ENCODE measurements around the gene CLCN5. TPM values are rescaled to one million over a fixed set of nuclear protein-coding genes. Genes with fewer than 3 reads are reported as not detected.

The CLCN5 gene
- total RNA-seq, 4 donors from 2014 or later = 2.7 to 13.1 (median 6.8) TPM

DNA sequence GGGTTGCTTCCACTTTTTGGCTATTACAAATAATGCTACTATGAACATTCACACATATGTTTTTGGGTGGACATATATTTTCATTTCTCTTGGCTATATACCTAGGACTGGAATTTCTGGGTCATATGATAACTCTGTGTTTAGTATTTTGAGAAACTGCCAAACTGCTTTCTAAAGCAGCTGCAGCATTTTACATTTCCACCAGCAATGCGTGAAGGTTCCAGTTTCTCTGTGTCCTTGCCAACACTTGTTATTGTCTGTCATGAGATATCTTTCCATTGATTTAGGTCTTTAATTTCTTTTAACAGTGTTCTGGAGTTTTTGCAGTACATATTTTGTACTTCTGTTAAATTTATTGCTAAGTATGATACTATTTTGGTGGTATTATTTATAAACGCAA lies 48.3 kb downstream of the CLCN5 start:
- ATAC-seq (no peak), DNase-seq (no peak)
- no peak overlapping the region for H3K4me3 ChIP-seq
- TF ChIP-seq POLR2A (IDR thresholded peaks at IDR 0.05) = no peak
- TF ChIP-seq, protein P1, sequence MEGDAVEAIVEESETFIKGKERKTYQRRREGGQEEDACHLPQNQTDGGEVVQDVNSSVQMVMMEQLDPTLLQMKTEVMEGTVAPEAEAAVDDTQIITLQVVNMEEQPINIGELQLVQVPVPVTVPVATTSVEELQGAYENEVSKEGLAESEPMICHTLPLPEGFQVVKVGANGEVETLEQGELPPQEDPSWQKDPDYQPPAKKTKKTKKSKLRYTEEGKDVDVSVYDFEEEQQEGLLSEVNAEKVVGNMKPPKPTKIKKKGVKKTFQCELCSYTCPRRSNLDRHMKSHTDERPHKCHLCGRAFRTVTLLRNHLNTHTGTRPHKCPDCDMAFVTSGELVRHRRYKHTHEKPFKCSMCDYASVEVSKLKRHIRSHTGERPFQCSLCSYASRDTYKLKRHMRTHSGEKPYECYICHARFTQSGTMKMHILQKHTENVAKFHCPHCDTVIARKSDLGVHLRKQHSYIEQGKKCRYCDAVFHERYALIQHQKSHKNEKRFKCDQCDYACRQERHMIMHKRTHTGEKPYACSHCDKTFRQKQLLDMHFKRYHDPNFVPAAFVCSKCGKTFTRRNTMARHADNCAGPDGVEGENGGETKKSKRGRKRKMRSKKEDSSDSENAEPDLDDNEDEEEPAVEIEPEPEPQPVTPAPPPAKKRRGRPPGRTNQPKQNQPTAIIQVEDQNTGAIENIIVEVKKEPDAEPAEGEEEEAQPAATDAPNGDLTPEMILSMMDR (IDR thresholded peaks at IDR 0.05 in 4 of 5, conservative IDR thresholded peaks at IDR 0.05 in 1 of 5) = no peak
- H3K27ac ChIP-seq = no peak overlapping the region
- H3K36me3 ChIP-seq = no peaks in the 10 kb centered on the region
- H3K4me1 ChIP-seq = no peaks in the 10 kb centered on the region
- in situ Hi-C loops (cut with MboI; ENCODE audit: low sequenced_read_pairs in 4 of 4) (no loop called here), intact Hi-C loops (cut with DNase I; ENCODE audit: low total_unique reads) (no loop called here)
- H3K9me3 ChIP-seq = no peaks in the 10 kb centered on the region
- no peaks in the 10 kb centered on the region for H3K27me3 ChIP-seq

DNA sequence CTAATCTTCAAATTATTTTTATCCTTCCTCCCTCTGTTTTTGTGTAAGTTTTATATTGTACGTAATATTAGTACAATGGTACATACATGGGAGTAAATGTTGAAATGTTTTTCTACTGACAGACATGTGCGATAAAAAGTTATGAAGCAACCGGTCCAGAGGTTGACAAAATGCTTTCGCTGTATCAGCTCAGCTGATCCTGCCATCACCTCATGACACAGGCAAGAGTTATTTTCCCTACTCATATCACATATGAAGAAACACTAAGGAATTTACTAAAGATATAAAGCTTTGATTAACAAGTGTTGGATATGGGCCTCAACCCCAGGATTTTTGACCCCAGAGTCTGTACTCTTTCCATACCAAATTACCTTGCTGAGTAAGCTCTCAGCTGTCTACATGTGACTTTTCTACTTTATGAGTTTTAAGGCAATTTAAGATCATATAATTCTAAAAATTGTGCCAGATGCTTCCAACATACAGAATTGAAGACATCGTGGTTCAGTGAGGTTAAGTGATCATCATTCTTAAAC lies 50.0 kb downstream of the CLCN5 start:
- H3K36me3 ChIP-seq = no peaks in the 10 kb centered on the region
- H3K9me3 ChIP-seq = no peaks in the 10 kb centered on the region
- no peak overlapping the region for H3K4me3 ChIP-seq
- no peaks in the 10 kb centered on the region for H3K27me3 ChIP-seq
- in situ Hi-C loops (cut with MboI; ENCODE audit: low sequenced_read_pairs in 4 of 4) (no loop called here), intact Hi-C loops (cut with DNase I; ENCODE audit: low total_unique reads) (no loop called here)
- TF ChIP-seq POLR2A (IDR thresholded peaks at IDR 0.05) = no peak
- TF ChIP-seq, protein P1 (IDR thresholded peaks at IDR 0.05 in 4 of 5, conservative IDR thresholded peaks at IDR 0.05 in 1 of 5) = no peak
- H3K27ac ChIP-seq = no peak overlapping the region
- ATAC-seq (peak in 1 of 2 donors; percentile 60), DNase-seq (no peak)
- H3K4me1 ChIP-seq = no peaks in the 10 kb centered on the region

DNA sequence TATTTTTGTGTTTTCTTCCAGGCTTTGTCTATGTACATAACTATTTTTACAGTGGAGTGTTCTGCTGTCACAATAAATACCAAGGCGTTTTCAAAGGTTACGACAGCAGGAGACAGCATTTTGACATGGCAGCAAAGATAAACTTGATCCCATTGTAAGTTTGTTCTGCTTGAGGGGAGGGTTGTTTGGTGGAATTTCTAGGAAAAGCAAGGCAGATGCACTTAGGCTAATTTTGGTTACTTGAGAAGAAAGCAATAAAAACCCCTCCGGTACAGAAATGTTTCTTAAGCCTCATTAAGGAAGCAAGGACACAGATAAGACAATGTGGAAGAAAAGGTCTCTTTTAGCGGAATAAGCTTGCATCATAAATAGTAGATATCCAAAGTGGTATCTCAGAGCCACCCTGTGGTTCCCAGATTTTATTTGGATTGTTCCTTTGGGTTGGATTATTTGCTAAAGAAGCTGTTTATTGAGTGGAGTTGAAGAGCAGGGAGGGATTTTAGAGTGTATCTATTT lies 54.3 kb downstream of the CLCN5 start:
- Histone ChIP-seq H3K27ac (no peak overlapping the region), H3K36me3 (no peaks in the 10 kb centered on the region), H3K9me3 (no peaks in the 10 kb centered on the region), H3K27me3 (no peaks in the 10 kb centered on the region), H3K4me1 (peaks cover 0 to 2% of the 10 kb centered on the region in 2 donors), H3K4me3 (no peak overlapping the region)
- DNase-seq (no peak), ATAC-seq (no peak)
- intact Hi-C loops (cut with DNase I; ENCODE audit: low total_unique reads) (no loop called here), in situ Hi-C loops (cut with MboI; ENCODE audit: low sequenced_read_pairs in 4 of 4) (no loop called here)
- TF ChIP-seq, protein P1 (IDR thresholded peaks at IDR 0.05 in 4 of 5, conservative IDR thresholded peaks at IDR 0.05 in 1 of 5) = no peak
- no peak for TF ChIP-seq POLR2A (IDR thresholded peaks at IDR 0.05)

DNA sequence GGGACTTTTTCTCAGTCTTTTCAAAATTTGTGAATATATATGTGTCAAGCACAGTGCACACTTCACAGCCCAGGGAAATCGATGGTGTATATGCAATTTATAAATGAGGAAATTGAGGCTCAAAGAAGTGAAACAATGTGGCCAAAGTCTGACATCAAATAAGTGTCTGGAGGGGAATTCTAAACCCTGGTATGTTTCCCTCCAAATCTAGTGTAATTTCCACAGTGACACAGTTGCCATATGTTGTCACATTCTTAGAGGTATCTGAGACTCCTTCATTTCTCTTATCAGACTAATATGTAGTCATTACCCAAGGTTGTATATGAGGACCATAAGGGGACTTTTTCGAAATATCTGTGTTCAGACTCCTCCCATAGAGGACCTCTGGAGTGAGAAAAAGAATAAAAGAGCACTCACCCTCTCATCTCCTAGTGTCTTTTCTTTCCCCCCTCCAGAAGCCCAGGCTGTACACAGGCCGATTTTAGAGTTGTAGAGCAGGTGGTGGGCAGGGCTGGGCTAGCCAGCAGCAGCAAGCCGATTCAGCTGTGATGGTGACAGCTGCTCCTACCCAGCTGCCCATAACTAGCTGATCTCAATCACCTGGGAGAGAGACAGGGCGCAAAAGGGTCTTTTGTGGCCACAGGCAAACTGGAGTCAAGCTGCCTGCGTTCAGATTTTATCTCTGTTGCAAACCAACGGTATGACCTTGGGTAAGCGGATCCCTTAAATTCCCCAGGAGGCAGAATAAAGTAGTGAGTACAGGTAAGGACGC lies 55.1 kb downstream of the CLCN5 start:
- in situ Hi-C loops (cut with MboI; ENCODE audit: low sequenced_read_pairs in 4 of 4) (no loop called here), intact Hi-C loops (cut with DNase I; ENCODE audit: low total_unique reads) (no loop called here)
- ATAC-seq (peak in 1 of 2 donors; percentile 65), DNase-seq (peak in 1 of 2 donors; percentile 16)
- Histone ChIP-seq H3K27ac (peak overlapping the region in 1 of 4 donors; percentile 29), H3K27me3 (no peaks in the 10 kb centered on the region), H3K36me3 (no peaks in the 10 kb centered on the region), H3K9me3 (no peaks in the 10 kb centered on the region), H3K4me3 (no peak overlapping the region), H3K4me1 (peaks cover 0 to 2% of the 10 kb centered on the region in 2 donors)
- TF ChIP-seq POLR2A (IDR thresholded peaks at IDR 0.05) = no peak
- TF ChIP-seq, protein P1 (IDR thresholded peaks at IDR 0.05 in 4 of 5, conservative IDR thresholded peaks at IDR 0.05 in 1 of 5) = no peak

Measured in gastrocnemius medialis (tissue), 4 donors.